CD4-positive, alpha-beta memory T cell (primary cell): ENCODE data around the gene FABP6. TPM values are rescaled to one million over a fixed set of nuclear protein-coding genes. Genes with fewer than 3 reads are reported as not detected.

Source experiments
- CTCF ChIA-PET: fragments of 350-600 bp; sonication (Branson Sonifier 250); formaldehyde crosslinking; loops from one replicate; lab custom pipeline; 2021; ENCODE audit warnings: inconsistent platforms; ENCODE audit not compliant: partially characterized antibody; lab: Charles Lee
- POLR2A ChIA-PET: fragments of 350-600 bp; sonication (Branson Sonifier 250); formaldehyde crosslinking; loops from one replicate; lab custom pipeline; 2021; ENCODE audit not compliant: partially characterized antibody; lab: Charles Lee
- DNase-seq, 5 donors: peaks; one replicate each; pipeline versions ENCODE4 v3.0.0 to v3.0.0-alpha.2; 2020 to 2022; ENCODE audit warnings: mixed read lengths in 1 of 5
- H3K27ac ChIP-seq: one replicate; pipeline ENCODE4 v1.7.0; 2013; ENCODE audit warnings: low read depth, low read length
- H3K27me3 ChIP-seq: 2 replicates; pipeline ENCODE4 v1.7.0; 2013; ENCODE audit warnings: mild to moderate bottlenecking, low read length, moderate library complexity; ENCODE audit not compliant: insufficient read depth
- H3K36me3 ChIP-seq: 2 replicates; pipeline ENCODE4 v1.7.0; 2013; ENCODE audit warnings: mild to moderate bottlenecking, low read length, moderate library complexity; ENCODE audit not compliant: insufficient read depth
- H3K4me1 ChIP-seq: 2 replicates; pipeline ENCODE4 v1.7.0; 2013; ENCODE audit warnings: mild to moderate bottlenecking, low read length, moderate library complexity; ENCODE audit not compliant: insufficient read depth
- H3K4me3 ChIP-seq, 2 donors: one replicate each; pipeline ENCODE4 v1.7.0; 2013; ENCODE audit warnings: low read length in 2 of 2, mild to moderate bottlenecking in 1 of 2
- H3K9me3 ChIP-seq, 2 donors: one replicate each; pipeline ENCODE4 v1.7.0; 2013; ENCODE audit warnings: low read length in 2 of 2, control low read depth in 1 of 2; ENCODE audit not compliant: control insufficient read depth in 1 of 2
- H3K27ac Mint-ChIP-seq, 7 donors: one replicate each; pipeline ENCODE4 v1.8.0; 2020 to 2021; ENCODE audit warnings: mixed read lengths in 7 of 7, mild to moderate bottlenecking in 6 of 7, inconsistent platforms in 3 of 7, moderate library complexity in 3 of 7
- H3K27me3 Mint-ChIP-seq, 2 donors: one replicate each; pipeline ENCODE4 v1.8.0; 2020 to 2021; ENCODE audit warnings: mixed read lengths in 2 of 2
- H3K36me3 Mint-ChIP-seq, 2 donors: one replicate each; pipeline ENCODE4 v1.8.0; 2020 to 2021; ENCODE audit warnings: mixed read lengths in 2 of 2, inconsistent platforms in 1 of 2, mild to moderate bottlenecking in 1 of 2
- H3K4me1 Mint-ChIP-seq, 4 donors: one replicate each; pipeline ENCODE4 v1.8.0; 2020 to 2021; ENCODE audit warnings: mixed read lengths in 4 of 4, mild to moderate bottlenecking in 1 of 4
- H3K4me3 Mint-ChIP-seq, 8 donors: one replicate each; pipeline ENCODE4 v1.8.0; 2020 to 2021; ENCODE audit warnings: mixed read lengths in 8 of 8, mild to moderate bottlenecking in 7 of 8, moderate library complexity in 6 of 8, inconsistent platforms in 3 of 8
- H3K9me3 Mint-ChIP-seq, 8 donors: one replicate each; pipeline ENCODE4 v1.8.0; 2020 to 2021; ENCODE audit warnings: mixed read lengths in 8 of 8, mild to moderate bottlenecking in 5 of 8, inconsistent platforms in 3 of 8, moderate library complexity in 1 of 8
- intact Hi-C: fragments of 100-400 bp; cut with micrococcal nuclease; formaldehyde crosslinking; loops from one replicate; pipeline ENCODE4 v1.15.1; 2023
- polyA plus RNA-seq, 2 donors: library from polyadenylated mRNA; unstranded; fragments of 300-500 nt; fragmentation: Illumina TruSeq; gene quantifications; one replicate each; pipeline ENCODE4 v1.2.3, GENCODE V29; 2021
- total RNA-seq, 2 experiments: library from RNA; stranded (reverse); gene quantifications; one replicate each; pipeline ENCODE4 v1.2.3, GENCODE V29; 2021

Gene FABP6
- total and polyA plus RNA-seq, 4 experiments from 2014 or later, result not detected

DNA sequence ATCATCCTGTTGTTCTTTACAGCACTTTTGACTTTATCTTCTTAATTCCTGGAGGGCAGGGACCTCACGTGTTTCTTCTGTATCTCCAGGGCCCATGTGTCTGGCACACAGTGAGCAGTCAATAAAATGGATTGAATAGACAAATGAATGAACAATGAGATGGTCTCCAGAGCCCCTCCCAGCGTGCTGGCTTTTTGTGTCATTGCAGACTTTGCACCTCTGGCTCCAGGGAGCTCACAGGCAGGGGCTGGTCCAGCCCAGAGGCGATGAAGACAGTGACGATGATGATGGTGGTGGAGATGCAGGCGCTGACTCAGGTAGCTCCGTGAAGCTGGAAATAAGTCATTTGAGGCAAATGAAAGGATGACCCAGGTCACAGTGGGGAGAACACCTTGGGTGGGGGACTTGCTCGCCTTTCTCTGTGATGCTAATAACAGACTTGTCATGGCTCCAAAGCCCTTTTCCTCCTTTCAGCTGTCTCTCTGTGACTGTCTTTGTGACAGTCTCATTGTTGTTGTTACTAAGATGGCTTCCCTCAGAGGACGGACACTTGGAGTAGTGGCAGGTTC, 30.4 kb upstream of the FABP6 start:
- CTCF ChIA-PET, result interaction anchor here (0.7 to 2.5 kb wide), 11 partner anchors 11 to 177 kb away, joined by 3 to 8 read pairs (median 3); no protein-coding TSS in a partner anchor

DNA sequence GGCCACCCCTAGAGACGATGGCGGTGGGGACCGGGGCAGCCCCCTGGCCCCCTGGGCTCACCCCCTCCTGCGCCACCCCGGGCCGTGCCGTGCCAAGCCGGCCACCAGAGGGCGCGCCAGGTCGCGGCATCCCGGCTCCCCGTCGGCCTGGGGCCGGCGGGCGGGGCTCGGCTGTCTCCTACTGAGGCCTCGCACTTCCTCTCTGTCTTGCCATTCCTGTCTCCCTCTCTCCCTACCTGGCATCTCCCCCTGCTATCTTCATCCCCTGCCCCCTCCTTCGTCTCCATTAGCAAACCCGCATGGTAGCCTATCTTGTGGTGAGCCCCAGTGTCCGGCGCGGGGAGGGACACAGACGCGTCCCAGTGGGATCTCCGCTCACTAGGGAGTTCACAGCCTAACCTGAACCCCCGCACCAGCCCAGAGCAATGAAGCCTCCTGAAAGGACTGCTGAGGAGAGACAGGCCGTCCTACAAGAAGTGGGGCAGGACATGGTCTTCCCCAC, 29.8 kb upstream of the FABP6 start:
- Mint-ChIP-seq H3K36me3 (no peaks in the 10 kb centered on the region), H3K27me3 (peaks cover 5 to 17% of the 10 kb centered on the region in 2 donors), H3K9me3 (no peaks in the 10 kb centered on the region), H3K4me1 (peaks cover 0 to 10% (median 3%) of the 10 kb centered on the region in 4 donors), H3K27ac (peak overlapping the region in 2 of 7 donors; percentile 46 to 81), H3K4me3 (peak overlapping the region; percentile 51 to 87 (median 80))
- peak; percentile 44 to 66 (median 62) for DNase-seq
- CTCF ChIA-PET, result interaction anchor here (0.8 to 2.5 kb wide), 9 partner anchors 12 to 177 kb away, joined by 3 to 8 read pairs (median 3); no protein-coding TSS in a partner anchor
- POLR2A ChIA-PET, result no interaction called here
- H3K4me3 ChIP-seq, result peak overlapping the region in 1 of 2 donors; percentile 23
- no peaks in the 10 kb centered on the region for H3K36me3 ChIP-seq
- no peaks in the 10 kb centered on the region for H3K9me3 ChIP-seq
- intact Hi-C loops, result loop anchor here (1.0 to 2.0 kb wide), 2 partner anchors 146 to 177 kb away; no protein-coding TSS in a partner anchor
- H3K27me3 ChIP-seq, result no peaks in the 10 kb centered on the region
- peaks cover 14% of the 10 kb centered on the region for H3K4me1 ChIP-seq
- no peak overlapping the region for H3K27ac ChIP-seq

More for the DNA sequence above, 30.4 kb upstream of the FABP6 start:
- intact Hi-C loops, result loop anchor here (1.0 to 2.0 kb wide), 2 partner anchors 146 to 176 kb away; no protein-coding TSS in a partner anchor
- DNase-seq, result no peak
- no peak overlapping the region for H3K27ac Mint-ChIP-seq
- H3K27ac ChIP-seq, result no peak overlapping the region
- H3K27me3 ChIP-seq, result no peaks in the 10 kb centered on the region
- H3K9me3 Mint-ChIP-seq, result no peaks in the 10 kb centered on the region
- no peaks in the 10 kb centered on the region for H3K9me3 ChIP-seq
- peaks cover 14% of the 10 kb centered on the region for H3K4me1 ChIP-seq
- H3K27me3 Mint-ChIP-seq, result peaks cover 5 to 17% of the 10 kb centered on the region in 2 donors
- H3K36me3 ChIP-seq, result no peaks in the 10 kb centered on the region
- POLR2A ChIA-PET, result no interaction called here
- no peaks in the 10 kb centered on the region for H3K36me3 Mint-ChIP-seq
- H3K4me3 ChIP-seq, result no peak overlapping the region
- H3K4me3 Mint-ChIP-seq, result peak overlapping the region in 5 of 8 donors; percentile 35 to 66 (median 52)
- peaks cover 0 to 10% (median 3%) of the 10 kb centered on the region in 4 donors for H3K4me1 Mint-ChIP-seq

- Histone ChIP-seq H3K4me3 (no peak overlapping the region), H3K4me1 (no peaks in the 10 kb centered on the region), H3K27me3 (no peaks in the 10 kb centered on the region), H3K27ac (no peak overlapping the region), H3K9me3 (no peaks in the 10 kb centered on the region), H3K36me3 (no peaks in the 10 kb centered on the region)
- intact Hi-C loops, result no loop called here
- Mint-ChIP-seq H3K27ac (no peak overlapping the region), H3K4me1 (peaks cover 0 to 2% (median 0%) of the 10 kb centered on the region in 4 donors), H3K4me3 (no peak overlapping the region), H3K36me3 (no peaks in the 10 kb centered on the region), H3K9me3 (no peaks in the 10 kb centered on the region), H3K27me3 (peaks cover 0 to 6% of the 10 kb centered on the region in 2 donors)
- ChIA-PET CTCF (no interaction called here), POLR2A (no interaction called here)
- no peak for DNase-seq
These were observed 22.2 kb upstream of the FABP6 start for GRCh38 chr5:160207061-160207460.

GRCh38 chr5:160209917-160210316, 19.4 kb upstream of the FABP6 start:
- ChIA-PET CTCF (interaction anchor here (0.6 kb wide), 1 partner anchor 12 kb away, joined by 3 read pairs; no protein-coding TSS in a partner anchor), POLR2A (no interaction called here)

DNA sequence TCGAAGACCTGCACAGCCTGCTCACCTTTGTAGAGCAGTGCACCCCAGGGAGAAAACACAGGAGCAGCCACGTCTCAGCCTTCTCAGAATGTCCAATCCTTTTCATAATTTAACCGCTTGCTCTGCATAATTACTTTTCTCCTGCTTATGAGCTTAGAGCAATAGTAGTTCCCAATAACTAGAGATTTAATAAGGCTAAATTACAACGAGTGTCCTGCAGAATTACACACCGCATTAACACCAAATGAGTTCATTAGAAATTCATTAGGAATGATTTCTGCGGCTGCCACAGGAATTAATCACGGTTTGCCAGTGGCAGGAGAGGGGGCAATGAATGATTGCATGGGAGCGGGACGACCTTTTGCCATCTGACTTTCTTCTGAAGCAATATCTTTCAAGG, 18.7 kb upstream of the FABP6 start:
- Mint-ChIP-seq H3K27me3 (peaks cover 1 to 6% of the 10 kb centered on the region in 2 donors), H3K9me3 (no peaks in the 10 kb centered on the region), H3K4me1 (no peaks in the 10 kb centered on the region), H3K4me3 (no peak overlapping the region), H3K27ac (no peak overlapping the region), H3K36me3 (no peaks in the 10 kb centered on the region)
- Histone ChIP-seq H3K4me3 (no peak overlapping the region), H3K27ac (no peak overlapping the region), H3K36me3 (no peaks in the 10 kb centered on the region), H3K9me3 (no peaks in the 10 kb centered on the region), H3K4me1 (no peaks in the 10 kb centered on the region), H3K27me3 (no peaks in the 10 kb centered on the region)
- intact Hi-C loops, result no loop called here
- POLR2A ChIA-PET, result no interaction called here
- CTCF ChIA-PET, result interaction anchor here (0.6 kb wide), 1 partner anchor 13 kb away, joined by 3 read pairs; no protein-coding TSS in a partner anchor
- no peak for DNase-seq

More at GRCh38 chr5:160209917-160210316, 19.4 kb upstream of the FABP6 start:
- Mint-ChIP-seq H3K4me1 (peaks cover 0 to 2% (median 0%) of the 10 kb centered on the region in 4 donors), H3K4me3 (no peak overlapping the region), H3K36me3 (no peaks in the 10 kb centered on the region), H3K9me3 (no peaks in the 10 kb centered on the region), H3K27ac (no peak overlapping the region), H3K27me3 (peaks cover 0 to 6% of the 10 kb centered on the region in 2 donors)
- no peaks in the 10 kb centered on the region for H3K27me3 ChIP-seq
- H3K36me3 ChIP-seq, result no peaks in the 10 kb centered on the region
- no peak for DNase-seq
- no peak overlapping the region for H3K27ac ChIP-seq
- no peaks in the 10 kb centered on the region for H3K9me3 ChIP-seq
- intact Hi-C loops, result no loop called here
- no peaks in the 10 kb centered on the region for H3K4me1 ChIP-seq
- H3K4me3 ChIP-seq, result no peak overlapping the region

GRCh38 chr5:160211352-160211751, 18.0 kb upstream of the FABP6 start:
- POLR2A ChIA-PET, result no interaction called here
- CTCF ChIA-PET, result interaction anchor here (1.1 to 1.2 kb wide), 2 partner anchors 10 to 13 kb away, joined by 4 to 8 read pairs; no protein-coding TSS in a partner anchor
- Mint-ChIP-seq H3K27me3 (peaks cover 4 to 9% of the 10 kb centered on the region in 2 donors), H3K27ac (no peak overlapping the region), H3K4me1 (no peaks in the 10 kb centered on the region), H3K9me3 (no peaks in the 10 kb centered on the region), H3K36me3 (no peaks in the 10 kb centered on the region), H3K4me3 (no peak overlapping the region)
- Histone ChIP-seq H3K9me3 (no peaks in the 10 kb centered on the region), H3K36me3 (no peaks in the 10 kb centered on the region), H3K4me3 (no peak overlapping the region), H3K27me3 (no peaks in the 10 kb centered on the region), H3K4me1 (no peaks in the 10 kb centered on the region), H3K27ac (no peak overlapping the region)
- DNase-seq, result no peak
- intact Hi-C loops, result no loop called here

GRCh38 chr5:160213537-160213936, 15.8 kb upstream of the FABP6 start:
- Histone ChIP-seq H3K9me3 (no peaks in the 10 kb centered on the region), H3K36me3 (no peaks in the 10 kb centered on the region), H3K4me1 (no peaks in the 10 kb centered on the region), H3K4me3 (no peak overlapping the region), H3K27ac (no peak overlapping the region), H3K27me3 (no peaks in the 10 kb centered on the region)
- DNase-seq, result no peak
- Mint-ChIP-seq H3K4me3 (no peak overlapping the region), H3K9me3 (no peaks in the 10 kb centered on the region), H3K36me3 (no peaks in the 10 kb centered on the region), H3K27me3 (peaks cover 7 to 13% of the 10 kb centered on the region in 2 donors), H3K4me1 (no peaks in the 10 kb centered on the region), H3K27ac (no peak overlapping the region)
- intact Hi-C loops, result no loop called here
- CTCF ChIA-PET, result no interaction called here
- POLR2A ChIA-PET, result no interaction called here
